HG03432 (cell line): ENCODE data around the gene EID3.
"Not testable (repeated sequence)": the region's sequence is repeated elsewhere in the genome, so short reads cannot be mapped to it uniquely, and the experiment has no call there.

Source experiments
- ATAC-seq: cut with Tn5 transposase; IDR thresholded peaks from one replicate; pipeline ENCODE4 v1.9.1; 2021; ENCODE audit warnings: mild to moderate bottlenecking, moderate library complexity; ENCODE audit not compliant: unreplicated experiment

Gene EID3

DNA sequence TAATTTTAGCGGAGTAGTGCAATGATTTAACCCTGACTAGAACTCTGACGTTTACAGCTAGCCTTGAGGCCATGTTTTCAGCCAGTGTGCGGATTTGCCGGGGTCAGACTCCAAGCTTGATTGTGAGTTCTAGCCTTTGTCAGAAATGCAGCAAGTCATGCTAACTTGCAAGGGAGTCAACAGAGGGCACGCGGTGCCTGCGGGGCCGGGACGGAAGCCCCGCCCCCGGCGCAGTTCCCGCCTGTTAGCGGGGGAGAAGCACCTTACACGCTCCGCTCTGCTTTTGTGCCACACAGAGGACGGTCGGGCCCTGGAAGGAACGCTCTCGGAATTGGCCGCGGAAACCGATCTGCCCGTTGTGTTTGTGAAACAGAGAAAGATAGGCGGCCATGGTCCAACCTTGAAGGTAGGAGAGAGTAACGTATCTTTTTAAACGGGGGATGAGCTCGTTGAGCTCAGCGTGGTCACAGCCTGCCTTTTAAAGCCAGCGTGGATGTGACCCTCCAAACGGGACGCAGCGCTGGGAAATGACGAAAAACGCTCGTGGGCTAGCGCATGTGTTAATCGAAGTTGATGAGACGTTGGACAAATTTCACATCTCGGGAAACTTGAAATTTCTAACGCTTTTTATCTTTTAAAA is 14.8 kb upstream of the EID3 start:
- ATAC-seq, result peak; percentile 62

DNA sequence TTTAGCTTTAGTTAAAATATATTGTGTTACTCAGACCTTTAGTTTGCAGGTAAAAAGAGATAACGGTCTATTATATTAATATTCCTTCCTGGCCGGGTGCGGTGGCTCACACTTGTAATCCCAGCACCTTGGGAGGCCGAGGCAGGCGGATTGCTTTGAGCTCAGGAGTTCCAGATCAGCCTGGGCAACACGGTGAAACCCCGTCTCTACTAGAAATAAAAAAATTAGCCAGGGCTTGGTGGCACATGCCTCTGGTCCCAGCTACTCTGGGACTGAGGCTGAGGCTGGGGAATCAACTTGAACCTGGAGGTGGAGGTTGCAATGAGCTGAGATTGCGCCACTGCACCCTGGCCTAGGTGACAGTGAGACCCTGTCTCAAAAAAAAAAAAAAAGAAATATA is 13.2 kb upstream of the EID3 start:
- no peak for ATAC-seq

DNA sequence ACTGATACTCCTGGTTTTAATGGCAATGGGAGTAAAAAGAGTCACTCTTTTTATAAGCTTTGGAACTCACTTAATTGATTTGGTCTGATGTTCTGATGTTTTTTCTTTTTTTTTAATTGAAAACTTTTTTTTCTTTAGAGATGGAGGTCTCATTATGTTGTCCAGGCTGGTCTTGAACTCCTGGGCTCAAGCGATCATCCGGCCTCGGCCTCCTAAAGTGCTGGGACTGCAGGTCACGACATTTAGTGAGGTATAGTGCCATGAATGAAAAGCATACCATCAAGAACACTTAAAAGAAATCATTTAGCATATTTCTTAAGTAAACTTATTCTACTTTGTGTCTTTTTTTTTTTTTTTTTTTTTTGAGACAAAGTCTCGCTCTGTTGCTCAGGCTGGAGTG is 12.7 kb upstream of the EID3 start:
- ATAC-seq, result no peak

DNA sequence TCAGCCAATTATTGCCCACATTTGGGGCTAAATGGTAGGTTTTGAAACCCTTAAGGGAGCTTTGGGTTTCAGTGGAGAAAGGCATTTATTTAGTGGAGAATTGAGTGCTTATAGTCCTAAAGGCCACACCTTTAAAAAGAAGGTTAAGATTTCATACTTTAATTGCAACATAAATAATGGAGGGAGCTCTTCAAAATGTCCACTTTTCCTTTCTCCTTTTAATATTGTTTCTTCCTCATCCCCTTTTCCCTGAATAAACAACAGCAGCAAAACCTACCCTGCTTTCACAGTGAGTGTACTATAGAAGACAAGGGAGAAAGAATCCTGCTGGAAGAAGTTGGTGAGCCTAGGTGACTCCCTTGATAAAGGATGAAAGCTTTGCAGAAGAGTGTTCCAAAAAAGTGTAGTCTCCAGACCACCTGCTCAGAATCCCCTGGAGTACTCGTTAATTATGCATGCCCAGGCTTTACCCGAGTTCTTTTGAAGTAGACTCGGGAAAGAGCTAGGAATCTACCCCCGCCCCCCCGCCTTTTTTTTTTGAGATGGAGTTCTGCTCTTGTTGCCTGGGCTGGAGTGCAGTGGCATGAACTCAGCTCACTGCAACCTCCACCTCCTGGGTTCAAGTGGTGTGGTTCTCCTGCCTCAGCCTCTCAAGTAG is 11.5 kb upstream of the EID3 start:
- no peak for ATAC-seq

DNA sequence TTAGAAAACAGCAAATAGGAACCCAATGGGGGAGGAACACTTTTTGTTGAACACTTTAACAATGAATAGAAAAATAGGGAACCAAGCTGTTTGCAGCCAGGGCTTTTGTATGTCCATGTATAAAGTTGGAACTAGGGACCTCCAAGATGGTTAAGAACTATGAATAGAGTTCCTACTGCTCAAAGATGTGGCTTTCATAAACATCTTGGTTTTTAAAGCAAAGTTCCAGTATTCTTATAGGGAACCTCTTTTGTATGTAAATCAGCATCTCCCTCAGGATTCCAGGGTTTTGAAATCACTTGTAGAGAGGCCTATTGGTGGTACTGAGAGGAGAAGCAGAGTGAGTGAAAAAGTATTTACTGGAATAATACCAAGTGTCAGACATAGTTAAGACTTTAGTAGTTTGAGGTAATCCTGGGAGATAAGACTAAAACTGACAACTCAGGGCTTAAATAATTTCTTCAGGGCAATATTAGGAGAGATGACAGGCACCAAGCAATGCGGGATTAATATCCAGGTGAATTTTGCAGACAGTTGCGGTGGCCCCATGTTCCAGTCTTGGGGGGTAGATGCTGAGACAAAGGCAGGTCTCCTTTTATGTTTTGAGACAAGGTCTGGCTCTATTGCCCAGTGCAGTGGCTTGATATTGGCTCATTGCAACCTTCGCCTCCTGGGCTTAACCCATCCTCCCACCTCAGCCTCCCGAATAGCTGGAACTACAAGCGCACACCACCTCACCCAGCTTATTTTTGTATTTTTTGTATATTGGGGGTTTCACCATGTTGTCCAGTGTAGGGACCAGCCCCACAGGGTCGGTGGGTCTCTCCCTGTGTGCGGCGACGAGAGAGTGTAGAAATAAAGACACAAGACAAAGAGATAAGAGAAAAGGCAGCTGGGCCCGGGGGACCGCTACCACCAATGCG is 10.4 kb upstream of the EID3 start:
- ATAC-seq, result no peak

DNA sequence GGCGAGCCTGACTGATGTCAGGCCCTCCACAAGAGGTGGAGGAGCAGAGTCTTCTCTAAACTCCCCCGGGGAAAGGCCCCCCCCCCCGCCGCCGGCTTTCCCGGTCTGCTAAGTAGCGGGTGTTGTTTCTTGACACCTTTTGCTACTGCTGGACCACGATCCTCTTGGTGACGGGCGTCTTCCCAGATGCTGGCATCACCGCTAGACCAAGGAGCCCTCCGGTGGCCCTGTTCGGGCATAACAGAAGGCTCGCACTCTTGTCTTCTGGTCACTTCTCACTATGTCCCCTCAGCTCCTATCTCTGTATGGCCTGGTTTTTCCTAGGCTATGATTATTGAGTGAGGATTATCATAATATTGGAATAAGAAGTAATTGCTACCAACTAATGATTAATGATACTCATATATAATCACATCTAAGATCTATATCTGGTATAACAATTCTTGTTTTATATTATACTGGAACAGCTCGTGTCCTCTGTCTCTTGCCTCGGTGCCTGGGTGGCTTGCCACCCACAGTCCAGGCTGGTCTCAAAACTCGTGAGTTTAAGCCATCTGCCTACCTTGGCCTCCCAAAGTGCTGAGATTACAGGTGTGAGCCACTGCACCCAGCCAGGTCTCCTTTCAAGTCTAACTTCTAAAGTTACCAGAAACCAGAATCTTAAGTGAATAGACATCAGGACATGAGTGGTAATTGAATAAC is 9.2 kb upstream of the EID3 start:
- not testable (repeated sequence) for ATAC-seq

DNA sequence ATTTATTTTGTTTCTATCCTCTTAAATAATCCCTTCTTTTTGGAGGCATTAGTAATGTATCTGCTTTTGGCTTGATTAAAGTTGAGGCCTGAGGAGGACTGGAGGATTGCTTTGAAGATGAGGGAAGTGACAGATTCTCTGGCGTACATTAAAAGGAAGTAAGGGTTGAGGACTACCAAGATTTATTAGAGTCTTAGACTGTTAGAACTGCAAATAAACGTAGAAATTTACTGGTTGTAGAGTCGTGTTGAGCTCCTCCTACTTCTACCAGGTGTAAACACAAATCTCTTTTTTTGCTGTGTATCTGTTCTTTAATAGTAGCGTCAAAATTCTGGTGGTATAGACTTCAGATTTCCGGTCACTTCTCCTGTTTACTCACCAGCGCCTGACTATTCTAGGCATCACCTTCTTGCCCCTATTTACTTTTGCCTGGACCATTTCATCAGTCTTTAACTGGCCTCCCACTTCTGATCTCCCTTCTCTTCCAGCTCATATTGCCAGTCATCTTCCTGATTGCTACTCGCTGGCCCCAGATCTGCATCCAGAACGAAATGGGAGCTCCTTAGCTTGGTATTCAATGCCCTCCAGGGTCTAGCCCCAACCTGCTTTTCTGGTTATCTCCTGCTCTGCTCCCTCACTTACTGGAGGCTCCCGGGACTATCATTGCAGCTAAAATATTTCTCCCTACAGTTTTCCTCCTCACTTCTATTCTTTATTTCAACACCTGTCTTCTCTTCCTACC is 8.4 kb upstream of the EID3 start:
- no peak for ATAC-seq

DNA sequence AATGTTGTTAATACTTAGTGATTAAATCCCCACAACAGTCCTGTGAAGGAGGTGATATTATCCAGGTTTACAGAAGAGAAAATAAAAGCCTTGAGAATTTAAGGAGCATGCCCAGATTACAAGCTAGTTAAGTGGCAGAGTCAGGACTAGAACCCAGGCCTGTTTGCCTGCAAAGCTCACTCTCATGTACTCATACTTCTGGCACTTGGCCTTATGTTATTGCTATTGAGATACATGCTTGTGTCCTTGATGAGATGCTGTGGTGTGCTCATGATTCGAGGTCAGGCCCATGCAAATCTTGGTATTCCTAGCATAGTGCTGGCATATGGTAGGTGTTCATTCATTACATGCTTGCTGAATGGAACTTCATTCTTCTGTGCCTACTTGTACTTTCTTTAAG is 7.6 kb upstream of the EID3 start:
- ATAC-seq, result no peak

DNA sequence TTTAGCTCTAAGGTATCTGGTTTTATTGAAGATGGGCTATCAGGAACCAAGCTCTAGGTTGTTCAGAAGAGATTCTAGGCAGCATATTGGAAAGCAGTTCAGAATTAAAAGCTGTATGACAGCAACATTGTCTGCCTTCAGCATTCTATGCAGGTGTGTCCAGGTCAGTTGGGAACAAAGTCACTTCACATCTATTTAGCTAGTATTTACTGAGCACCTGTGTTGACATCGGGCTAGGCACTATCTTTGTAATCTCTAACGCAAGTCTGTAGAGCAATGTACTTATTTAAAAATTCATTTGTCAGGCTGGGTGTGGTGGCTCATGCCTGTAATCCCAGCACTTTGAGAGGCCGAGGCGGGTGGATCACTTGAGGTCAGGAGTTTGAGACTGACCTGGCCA is 6.8 kb upstream of the EID3 start:
- ATAC-seq, result no peak

DNA sequence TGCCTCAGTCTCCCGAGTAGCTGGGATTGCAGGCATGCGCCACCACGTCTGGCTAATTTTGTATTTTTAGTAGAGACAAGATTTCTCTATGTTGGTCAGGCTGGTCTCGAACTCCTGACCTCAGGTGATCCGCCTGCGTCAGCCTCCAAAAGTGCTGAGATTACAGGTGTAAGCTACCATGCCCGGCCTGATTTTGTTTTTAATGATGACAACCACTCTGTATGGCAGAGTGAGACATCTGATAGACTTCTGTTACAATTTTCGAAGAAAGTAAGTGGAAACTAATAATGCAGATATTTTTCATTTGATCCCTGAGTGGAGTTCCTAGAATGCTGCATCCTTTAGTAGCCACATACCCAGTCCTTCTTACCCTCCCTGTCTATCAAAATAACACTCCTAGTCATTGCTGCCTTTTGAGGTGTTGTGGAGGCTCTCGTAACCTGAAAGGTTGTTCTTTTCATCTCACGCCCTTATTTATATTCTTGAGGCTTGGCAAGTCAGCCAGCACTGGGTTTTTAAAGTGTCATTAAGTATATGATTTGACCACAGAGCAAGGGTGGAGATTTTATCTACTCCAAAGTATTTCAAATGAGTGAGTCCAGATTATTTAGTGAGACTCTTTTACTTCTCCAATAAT is 5.9 kb upstream of the EID3 start:
- no peak for ATAC-seq

DNA sequence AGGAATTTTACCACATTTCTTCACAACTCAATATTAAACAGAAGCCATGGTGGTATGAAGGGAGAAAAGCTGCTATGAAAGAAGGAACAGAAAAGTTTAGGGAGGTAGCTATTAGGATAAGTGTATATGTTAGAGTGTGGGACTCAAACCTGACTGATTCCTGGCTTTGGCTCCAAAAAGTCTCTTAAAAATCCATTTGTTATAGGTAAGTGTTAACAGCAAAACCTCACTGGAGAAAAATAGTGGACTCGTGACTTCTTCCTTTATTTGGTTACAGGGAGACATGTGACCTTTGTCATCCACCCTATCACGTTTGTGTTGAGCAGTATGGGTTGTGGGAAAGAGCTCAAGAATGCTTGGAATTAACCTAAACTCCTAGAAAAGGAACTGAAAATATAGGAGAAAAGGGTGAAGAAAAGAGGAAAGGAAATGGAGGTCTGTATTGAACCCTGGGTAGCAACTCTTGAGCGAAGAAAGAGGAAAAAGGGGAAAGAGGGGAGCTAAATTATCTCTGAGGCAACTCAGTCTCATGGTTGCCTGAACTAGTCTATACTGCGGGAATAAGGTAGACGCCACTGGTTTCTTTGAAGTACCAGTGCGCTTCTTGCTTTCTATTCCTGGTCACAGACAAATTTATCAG is 3.6 kb upstream of the EID3 start:
- no peak for ATAC-seq

DNA sequence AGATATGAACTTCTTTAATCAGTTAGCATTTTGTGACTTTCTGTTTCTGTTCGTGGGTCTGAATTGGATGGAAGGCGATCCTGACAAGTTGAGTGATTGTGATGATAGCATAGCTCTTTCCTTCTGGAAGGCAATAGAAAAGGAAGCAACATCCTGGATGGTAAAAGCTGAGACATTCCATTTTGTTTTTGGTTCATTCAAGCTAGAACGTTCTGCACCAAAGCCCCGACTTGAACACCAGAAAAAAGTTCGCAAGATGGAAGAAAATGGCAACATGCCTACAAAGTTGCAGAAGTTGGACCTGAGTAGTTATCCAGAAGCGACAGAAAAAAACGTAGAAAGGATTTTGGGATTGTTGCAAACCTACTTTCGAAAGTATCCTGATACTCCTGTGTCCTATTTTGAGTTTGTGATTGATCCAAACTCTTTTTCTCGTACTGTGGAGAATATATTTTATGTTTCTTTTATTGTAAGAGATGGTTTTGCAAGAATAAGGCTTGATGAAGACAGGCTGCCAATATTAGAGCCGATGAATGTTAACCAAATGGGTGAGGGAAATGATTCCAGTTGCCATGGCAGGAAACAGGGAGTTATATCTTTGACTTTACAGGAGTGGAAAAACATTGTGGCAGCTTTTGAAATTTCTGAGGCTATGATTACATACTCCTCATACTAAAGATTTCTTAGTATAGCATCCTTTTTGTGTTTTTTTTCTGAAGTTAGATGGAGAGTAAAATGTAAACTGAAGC is 896 bp downstream of the EID3 start:
- ATAC-seq, result no peak

DNA sequence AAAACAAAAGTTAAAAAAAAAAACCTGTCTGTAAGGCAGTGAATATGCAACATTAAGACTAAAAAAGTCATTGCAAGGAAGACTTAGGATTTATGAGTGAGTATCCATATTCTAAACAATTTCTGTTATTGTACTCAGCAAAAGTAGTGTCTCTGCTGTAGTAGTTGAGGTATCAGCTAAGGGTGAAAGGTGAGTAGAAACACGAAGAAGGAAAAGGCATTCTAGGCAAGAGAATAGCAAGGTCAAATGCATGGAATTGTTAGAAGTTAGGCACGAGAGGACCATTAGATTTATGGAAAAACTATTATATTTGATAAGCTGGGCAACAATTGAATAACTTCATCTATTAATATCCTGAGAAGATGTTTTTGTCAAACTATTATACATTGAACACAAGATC is 1.8 kb downstream of the EID3 start:
- no peak for ATAC-seq

DNA sequence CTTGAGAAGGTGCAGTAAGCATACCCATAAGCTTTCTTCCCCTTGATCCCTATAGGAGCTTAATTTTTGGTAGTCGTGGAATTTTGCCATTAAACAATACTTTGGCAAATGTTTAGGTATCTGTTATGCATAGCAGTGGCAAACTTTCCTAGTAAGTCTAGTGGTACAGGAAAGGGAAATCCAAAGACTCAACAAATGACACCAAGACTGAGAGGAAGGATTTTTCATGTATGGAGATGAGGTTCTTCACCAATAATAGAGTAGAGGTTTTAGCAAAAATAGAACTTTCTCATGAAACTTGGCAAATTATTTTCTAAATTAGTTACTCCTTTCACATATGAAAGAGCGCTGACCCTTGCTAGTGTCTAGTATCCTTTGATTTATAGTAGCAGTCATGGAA is 2.8 kb downstream of the EID3 start:
- ATAC-seq, result no peak

DNA sequence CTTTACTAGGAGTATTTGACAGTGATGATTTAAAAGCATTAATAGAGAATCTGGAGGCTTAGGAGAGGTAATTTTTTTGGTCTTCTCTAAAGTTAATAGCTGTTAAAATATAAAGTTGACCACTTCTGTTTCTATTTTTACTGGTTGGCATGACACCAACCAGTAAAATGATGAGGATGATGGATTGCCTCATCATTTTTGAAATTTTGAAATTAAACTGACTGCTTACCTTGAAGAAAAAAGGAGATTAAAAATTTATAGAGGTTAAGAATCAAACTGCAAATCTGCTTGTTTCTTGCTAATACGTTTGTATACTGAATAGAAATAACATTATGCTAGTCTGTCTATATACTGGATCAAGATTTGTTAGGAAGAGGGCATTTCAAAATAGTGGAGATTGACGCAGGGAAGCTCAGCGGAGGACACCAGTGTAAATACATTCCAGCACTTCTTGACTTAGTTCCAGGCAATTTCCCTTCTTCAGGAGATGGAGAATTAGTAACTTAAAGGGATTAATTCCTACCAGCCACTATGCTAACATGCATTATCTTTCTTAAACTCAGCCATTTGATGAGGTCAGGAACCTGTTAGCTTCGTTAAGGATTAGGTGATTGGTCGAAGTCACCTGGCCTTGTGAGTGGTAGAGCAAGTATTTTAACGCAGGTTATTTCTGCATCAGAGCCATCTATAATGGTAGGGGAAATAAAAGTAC is 3.6 kb downstream of the EID3 start:
- no peak for ATAC-seq

DNA sequence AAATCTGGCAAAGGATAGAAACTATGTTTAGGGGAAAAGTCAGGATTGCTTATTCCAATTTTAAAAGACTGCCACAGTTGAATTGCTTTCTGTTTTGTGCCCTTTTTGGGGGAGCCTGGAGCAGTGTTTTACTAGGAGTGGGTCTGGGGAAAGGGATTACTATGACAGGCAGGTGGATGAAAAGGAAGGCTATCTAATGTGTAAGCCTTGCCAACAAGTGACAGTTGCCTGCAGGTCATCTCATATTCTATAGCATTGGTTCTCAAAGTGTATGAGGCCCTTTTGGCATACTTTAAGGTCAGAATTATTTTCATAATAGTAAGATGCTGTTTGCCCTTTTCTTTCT is 4.1 kb downstream of the EID3 start:
- no peak for ATAC-seq

DNA sequence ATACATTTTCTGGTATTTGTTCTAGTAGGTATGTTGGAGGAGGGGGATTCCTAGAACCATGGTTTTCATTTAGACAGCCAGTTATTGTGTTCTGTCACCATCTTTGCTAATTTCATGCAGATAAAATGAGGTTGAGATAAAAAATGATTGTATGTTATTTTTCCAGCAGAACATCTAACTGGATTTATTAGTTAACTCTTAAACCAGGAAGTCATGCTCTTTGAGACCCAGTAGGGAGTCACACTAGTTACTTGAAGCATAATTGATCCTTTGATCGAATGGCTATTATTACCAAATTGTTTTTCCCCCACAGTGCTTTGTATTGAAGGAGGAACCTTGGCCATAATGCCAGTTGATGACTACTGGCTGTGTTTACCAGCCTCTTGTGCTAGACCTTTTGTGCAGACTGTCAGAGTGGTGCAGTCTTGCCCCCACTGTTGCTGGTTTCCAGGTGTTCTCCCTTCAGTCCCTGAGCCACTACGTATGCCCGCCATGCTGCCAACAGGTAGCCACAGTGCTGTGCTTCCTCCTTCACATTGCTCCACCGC is 6.0 kb downstream of the EID3 start:
- ATAC-seq, result no peak
